ENCODE results near the gene POLR3H.

GRCh38 chr22:41521126-41521525 lies 23.1 kb downstream of the POLR3H start:
- no peak for TF ChIP-seq EZH2 (IDR thresholded peaks at IDR 0.05; ENCODE audit: borderline replicate concordance, insufficient read depth, low read depth, low read length, poor library complexity, severe bottlenecking)
- TF ChIP-seq, protein P1, sequence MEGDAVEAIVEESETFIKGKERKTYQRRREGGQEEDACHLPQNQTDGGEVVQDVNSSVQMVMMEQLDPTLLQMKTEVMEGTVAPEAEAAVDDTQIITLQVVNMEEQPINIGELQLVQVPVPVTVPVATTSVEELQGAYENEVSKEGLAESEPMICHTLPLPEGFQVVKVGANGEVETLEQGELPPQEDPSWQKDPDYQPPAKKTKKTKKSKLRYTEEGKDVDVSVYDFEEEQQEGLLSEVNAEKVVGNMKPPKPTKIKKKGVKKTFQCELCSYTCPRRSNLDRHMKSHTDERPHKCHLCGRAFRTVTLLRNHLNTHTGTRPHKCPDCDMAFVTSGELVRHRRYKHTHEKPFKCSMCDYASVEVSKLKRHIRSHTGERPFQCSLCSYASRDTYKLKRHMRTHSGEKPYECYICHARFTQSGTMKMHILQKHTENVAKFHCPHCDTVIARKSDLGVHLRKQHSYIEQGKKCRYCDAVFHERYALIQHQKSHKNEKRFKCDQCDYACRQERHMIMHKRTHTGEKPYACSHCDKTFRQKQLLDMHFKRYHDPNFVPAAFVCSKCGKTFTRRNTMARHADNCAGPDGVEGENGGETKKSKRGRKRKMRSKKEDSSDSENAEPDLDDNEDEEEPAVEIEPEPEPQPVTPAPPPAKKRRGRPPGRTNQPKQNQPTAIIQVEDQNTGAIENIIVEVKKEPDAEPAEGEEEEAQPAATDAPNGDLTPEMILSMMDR (IDR thresholded peaks at IDR 0.05), result no peak

Data from B cell (primary cell).